22Rv1 (cell line): Measurements from ENCODE around the gene LRIT3.

ENCODE experiments used
- H3K27ac ChIP-seq: fragments of 450-650 bp; 2 replicates; pipeline ENCODE4 v1.5.1; 2017
- ZFX ChIP-seq: fragments of 450-650 bp; IDR thresholded peaks from 2 replicates; pipeline ENCODE4 v1.6.1; 2017; ENCODE audit warnings: antibody characterized with exemption, borderline replicate concordance
- TF ChIP-seq, protein P1 (sequence below): fragments of 450-650 bp; IDR thresholded peaks from 2 replicates; pipeline ENCODE4 v1.5.1; 2017; ENCODE audit warnings: mild to moderate bottlenecking

Gene LRIT3

GRCh38 chr4:109861271-109861670 is 13.4 kb downstream of the LRIT3 start:
- H3K27ac ChIP-seq = no peak overlapping the region
- no peak for TF ChIP-seq ZFX
- TF ChIP-seq, protein P1, sequence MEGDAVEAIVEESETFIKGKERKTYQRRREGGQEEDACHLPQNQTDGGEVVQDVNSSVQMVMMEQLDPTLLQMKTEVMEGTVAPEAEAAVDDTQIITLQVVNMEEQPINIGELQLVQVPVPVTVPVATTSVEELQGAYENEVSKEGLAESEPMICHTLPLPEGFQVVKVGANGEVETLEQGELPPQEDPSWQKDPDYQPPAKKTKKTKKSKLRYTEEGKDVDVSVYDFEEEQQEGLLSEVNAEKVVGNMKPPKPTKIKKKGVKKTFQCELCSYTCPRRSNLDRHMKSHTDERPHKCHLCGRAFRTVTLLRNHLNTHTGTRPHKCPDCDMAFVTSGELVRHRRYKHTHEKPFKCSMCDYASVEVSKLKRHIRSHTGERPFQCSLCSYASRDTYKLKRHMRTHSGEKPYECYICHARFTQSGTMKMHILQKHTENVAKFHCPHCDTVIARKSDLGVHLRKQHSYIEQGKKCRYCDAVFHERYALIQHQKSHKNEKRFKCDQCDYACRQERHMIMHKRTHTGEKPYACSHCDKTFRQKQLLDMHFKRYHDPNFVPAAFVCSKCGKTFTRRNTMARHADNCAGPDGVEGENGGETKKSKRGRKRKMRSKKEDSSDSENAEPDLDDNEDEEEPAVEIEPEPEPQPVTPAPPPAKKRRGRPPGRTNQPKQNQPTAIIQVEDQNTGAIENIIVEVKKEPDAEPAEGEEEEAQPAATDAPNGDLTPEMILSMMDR = no peak

- TF ChIP-seq, protein P1 = no peak
- TF ChIP-seq ZFX = no peak
- H3K27ac ChIP-seq = no peak overlapping the region
These were observed 14.1 kb downstream of the LRIT3 start for GRCh38 chr4:109861916-109862511.

DNA sequence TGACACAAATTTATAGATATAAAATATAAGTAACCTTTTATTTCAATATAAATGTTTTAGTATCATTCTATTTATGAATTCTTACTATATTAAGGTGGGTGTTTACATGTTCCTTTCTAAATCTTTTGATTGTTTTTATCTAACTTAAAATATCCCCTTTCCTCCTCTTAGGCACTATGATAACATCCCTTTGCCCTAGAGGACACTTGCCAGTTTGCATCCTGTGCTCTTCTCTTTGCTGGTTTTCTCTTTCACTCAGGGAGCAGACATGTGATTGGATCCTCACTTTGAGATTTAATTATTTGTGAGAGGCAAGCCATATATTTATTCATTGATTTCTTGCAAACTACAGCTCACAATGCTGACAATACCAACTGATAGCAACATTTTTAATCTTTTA is 16.2 kb downstream of the LRIT3 start:
- TF ChIP-seq, protein P1 = no peak
- no peak for TF ChIP-seq ZFX
- H3K27ac ChIP-seq = no peak overlapping the region

DNA sequence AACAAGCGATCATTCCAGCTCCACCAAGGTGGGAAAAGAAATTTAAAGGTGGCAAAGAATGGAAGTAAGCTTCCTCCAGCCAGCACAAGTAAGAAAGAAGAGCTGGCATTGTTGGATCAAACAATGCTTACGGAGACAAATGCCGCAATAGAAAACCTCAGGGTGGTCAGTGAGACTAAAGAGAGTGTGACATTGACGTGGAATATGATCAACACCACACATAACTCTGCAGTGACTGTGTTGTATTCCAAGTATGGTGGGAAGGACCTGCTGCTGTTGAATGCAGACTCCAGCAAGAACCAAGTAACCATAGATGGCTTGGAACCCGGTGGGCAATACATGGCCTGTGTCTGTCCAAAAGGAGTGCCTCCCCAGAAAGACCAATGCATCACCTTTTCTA is 22.2 kb downstream of the LRIT3 start:
- H3K27ac ChIP-seq = no peak overlapping the region
- TF ChIP-seq, protein P1 = no peak
- no peak for TF ChIP-seq ZFX

GRCh38 chr4:109872065-109872464 is 24.2 kb downstream of the LRIT3 start:
- TF ChIP-seq ZFX = no peak
- TF ChIP-seq, protein P1 = no peak
- H3K27ac ChIP-seq = no peak overlapping the region

GRCh38 chr4:109872950-109873656 is 25.2 kb downstream of the LRIT3 start:
- TF ChIP-seq, protein P1 = no peak
- no peak for TF ChIP-seq ZFX
- no peak overlapping the region for H3K27ac ChIP-seq

DNA sequence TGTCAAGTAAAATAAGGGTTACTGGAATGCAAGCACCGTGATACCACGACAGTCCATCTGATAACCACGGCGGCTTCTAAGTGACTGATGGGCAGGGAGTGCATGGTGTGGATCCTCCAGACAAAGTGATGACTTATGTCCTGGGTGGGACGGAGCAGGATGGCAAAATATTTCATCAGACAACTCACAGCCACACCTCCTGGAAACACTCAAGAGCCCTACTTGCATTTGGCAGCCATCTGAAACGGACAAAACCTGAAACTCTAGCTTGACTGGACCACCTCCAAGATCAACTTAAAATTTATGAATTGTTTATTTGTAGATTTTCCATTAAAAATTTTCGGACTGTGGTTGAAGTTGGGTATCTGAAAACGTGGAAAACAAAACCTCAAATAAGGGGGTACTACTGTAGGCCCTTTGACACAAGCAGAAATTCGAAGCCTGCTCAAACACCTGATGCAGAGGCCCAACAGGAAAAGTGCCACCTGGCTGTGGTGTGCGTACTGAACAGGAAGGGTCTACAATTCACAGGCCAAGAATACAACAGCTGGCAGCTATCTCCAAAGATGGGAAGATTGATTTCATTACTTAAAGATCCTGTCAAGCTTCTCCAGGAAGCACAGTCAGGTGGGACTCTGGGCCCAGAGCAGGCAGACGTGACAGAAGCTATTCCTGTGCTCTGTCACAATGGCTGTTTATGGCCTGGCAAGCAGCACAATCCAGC is 26.0 kb downstream of the LRIT3 start:
- no peak for TF ChIP-seq ZFX
- TF ChIP-seq, protein P1 = peak; percentile 26
- H3K27ac ChIP-seq = no peak overlapping the region
